GM19452 (cell line): Measurements from ENCODE around the gene WFS1.

Source experiments
- ATAC-seq: cut with Tn5 transposase; IDR thresholded peaks from one replicate; pipeline ENCODE4 v1.9.1; 2021; ENCODE audit not compliant: unreplicated experiment

Gene WFS1, protein sequence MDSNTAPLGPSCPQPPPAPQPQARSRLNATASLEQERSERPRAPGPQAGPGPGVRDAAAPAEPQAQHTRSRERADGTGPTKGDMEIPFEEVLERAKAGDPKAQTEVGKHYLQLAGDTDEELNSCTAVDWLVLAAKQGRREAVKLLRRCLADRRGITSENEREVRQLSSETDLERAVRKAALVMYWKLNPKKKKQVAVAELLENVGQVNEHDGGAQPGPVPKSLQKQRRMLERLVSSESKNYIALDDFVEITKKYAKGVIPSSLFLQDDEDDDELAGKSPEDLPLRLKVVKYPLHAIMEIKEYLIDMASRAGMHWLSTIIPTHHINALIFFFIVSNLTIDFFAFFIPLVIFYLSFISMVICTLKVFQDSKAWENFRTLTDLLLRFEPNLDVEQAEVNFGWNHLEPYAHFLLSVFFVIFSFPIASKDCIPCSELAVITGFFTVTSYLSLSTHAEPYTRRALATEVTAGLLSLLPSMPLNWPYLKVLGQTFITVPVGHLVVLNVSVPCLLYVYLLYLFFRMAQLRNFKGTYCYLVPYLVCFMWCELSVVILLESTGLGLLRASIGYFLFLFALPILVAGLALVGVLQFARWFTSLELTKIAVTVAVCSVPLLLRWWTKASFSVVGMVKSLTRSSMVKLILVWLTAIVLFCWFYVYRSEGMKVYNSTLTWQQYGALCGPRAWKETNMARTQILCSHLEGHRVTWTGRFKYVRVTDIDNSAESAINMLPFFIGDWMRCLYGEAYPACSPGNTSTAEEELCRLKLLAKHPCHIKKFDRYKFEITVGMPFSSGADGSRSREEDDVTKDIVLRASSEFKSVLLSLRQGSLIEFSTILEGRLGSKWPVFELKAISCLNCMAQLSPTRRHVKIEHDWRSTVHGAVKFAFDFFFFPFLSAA

GRCh38 chr4:6269616-6270511, at the start of gene WFS1:
Gene WFS1 (plus strand): TSS chr4:6269850. CDS start chr4:6277456, 7,606 bp downstream.
- ATAC-seq: peak; percentile 100

DNA sequence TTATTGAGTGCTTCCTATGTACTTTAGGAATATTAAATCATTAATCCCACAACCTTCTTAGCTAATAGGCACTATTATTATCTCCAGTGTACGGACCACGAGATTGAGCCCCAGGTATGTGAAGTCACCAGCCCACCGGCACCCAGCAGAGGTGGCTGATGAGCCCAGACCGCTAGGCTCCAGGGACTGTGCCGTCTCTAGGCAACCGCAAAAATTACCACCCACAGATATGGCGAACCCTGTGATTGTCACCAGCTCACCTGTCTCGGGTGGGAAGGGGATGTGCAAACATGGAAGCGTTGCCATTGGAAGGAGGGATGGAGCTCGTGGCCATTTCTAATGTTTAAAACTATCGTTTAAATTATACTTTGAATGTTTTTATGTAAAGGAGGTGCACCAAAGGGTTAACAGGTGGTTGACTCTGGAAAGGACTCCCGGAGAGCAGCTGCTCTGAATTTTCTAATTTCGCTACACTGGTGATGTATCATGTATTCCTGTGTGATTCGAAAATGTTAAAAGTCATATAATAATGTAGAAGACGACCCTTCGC, 48.3 kb upstream of the WFS1 start:
- no peak for ATAC-seq

- ATAC-seq: no peak
Measured at GRCh38 chr4:6221851-6222760, 47.5 kb upstream of the WFS1 start.

DNA sequence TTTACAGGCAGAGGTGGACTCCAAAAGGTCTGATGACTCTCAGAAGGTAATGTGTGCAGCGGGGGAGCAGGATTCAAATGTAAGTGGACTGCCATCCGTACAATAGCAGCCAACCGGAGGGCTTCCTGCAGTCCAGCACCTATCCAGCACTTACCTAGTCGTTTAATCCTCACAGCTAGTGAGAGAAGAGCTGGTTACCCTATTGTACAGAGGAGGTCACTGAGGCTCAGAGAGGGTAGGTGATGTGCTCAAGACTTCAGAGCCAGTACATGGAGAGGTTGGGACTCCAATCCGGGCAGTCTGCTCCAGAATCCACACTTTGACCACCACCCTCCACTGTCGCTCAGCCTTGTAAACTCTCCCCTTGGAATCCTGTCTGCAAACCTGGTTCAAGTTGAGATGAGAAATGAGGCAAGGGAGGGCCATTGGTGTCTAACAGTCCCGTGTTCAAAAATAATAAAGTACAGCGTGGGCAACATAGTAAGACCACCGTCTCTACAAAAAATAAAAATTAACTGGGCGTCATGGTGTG, 46.8 kb upstream of the WFS1 start:
- ATAC-seq: no peak

DNA sequence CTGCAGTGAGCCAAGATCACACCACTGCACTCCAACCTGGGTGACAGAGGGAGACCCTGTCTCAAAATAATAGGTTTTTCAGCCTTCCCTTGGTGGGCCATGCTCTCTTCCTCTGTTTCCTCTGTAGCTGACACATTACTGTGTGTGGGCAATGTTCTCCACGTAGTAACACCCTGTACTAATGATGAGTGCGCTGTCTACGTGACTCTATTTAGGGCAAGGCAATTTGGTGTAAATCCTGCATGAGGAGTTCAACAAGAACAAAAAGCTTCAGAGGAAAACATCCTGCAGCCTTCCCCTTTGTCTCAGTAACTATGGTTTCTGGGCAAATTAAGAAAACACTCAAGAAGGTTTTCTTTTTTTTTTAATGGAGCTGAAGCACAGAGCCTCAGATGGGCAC, 44.9 kb upstream of the WFS1 start:
- no peak for ATAC-seq

DNA sequence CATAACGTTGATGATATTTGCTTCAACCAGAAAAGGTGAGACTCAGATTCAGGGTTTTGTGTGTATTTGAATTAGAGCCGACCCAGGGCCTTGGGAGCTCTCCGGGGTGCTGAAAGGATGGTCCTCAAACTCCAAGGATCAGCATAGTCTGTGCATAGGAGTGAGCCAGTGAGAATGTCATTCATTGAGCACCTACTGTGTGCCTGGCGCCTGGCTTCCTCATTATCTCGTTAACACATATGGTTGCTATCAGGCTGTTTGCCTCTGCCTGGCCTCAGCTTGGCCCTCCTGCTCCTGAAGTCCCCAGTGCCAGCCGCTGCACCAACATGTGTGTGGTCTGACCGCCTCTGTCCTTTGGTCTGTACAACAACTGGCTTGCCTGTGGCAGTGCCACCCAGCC, 44.2 kb upstream of the WFS1 start:
- ATAC-seq: no peak

DNA sequence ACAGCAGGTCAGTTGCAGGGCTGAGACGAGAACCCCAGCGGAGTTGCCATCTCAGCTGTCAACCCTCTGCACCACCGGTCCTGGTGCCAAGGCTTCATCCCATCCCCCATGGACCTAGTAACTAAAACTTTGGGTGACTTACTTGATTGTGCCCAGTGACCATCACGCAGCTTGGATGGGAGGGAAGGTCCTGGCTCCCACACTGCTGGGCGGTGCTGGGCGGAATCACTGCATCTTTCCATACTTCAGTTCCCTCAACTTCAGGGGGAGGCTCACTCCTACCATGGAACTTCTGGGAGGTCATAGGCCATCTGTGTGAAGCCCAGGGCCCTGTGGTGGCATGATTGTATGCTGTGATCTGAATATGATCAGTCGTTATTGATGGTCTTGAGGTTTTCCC, 43.1 kb upstream of the WFS1 start:
- no peak for ATAC-seq

- no peak for ATAC-seq
Measured at GRCh38 chr4:6227412-6228157, 42.1 kb upstream of the WFS1 start.

DNA sequence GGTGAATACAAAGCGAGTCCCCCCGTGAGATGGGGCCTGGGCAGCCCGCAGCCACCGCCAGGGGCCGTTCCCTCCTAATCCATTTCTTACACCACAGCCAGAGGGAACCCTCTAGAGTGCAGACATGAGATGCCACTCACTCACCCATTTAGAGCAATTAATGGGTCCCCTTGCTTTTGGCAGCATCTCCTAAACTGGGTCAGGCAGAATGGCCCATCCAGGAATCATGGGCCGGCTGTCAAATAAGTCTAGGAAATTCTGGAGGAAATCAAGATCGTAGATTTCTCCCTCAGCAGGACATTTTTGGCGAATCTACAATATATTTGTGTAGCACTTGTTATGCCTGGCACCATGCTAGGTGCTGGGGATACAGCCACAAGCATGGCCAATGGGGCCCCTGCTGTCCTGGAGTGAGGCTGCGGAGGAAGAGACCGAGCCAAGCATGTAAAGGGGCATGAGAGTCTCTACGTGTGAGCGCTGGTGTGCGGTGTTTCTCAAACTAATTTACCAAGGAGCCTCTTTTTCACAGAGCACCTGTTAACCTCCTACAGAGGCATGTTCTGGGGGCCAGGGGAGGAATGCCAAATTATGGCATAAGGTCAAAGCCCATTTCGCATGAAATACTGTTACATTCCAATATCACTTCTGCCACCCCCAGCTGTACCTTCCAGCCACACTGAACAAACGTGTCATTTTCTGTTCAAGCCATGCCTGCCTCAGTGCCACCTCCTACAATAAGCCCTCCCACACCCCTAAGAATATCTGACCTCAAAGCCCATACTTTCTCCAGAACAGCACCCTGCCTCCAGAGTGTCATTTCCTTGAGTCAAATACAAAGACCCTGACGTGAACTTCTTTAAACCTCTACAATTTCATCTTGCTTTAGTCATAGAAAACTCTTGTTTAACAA, 41.2 kb upstream of the WFS1 start:
- ATAC-seq: no peak

- ATAC-seq: no peak
Measured at GRCh38 chr4:6229095-6229494, 40.6 kb upstream of the WFS1 start.

GRCh38 chr4:6229671-6230501, 39.8 kb upstream of the WFS1 start:
- ATAC-seq: no peak

DNA sequence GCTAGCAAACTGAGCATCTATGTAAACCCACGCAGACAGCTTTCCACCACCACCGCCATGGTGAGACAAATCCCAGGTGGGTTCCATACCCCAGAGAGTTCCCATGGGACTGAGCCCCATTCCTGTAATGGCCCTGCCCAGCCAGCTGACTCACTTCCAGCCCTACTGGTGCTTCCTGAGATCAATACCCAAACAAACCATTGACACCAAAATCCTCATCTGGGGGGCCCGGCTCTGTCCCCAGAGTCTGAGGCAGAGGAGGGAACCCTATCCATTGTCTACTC, 39.2 kb upstream of the WFS1 start:
- ATAC-seq: no peak

GRCh38 chr4:6230827-6231662, 38.6 kb upstream of the WFS1 start:
- no peak for ATAC-seq

- no peak for ATAC-seq
Measured at GRCh38 chr4:6231663-6232165, 37.9 kb upstream of the WFS1 start.

DNA sequence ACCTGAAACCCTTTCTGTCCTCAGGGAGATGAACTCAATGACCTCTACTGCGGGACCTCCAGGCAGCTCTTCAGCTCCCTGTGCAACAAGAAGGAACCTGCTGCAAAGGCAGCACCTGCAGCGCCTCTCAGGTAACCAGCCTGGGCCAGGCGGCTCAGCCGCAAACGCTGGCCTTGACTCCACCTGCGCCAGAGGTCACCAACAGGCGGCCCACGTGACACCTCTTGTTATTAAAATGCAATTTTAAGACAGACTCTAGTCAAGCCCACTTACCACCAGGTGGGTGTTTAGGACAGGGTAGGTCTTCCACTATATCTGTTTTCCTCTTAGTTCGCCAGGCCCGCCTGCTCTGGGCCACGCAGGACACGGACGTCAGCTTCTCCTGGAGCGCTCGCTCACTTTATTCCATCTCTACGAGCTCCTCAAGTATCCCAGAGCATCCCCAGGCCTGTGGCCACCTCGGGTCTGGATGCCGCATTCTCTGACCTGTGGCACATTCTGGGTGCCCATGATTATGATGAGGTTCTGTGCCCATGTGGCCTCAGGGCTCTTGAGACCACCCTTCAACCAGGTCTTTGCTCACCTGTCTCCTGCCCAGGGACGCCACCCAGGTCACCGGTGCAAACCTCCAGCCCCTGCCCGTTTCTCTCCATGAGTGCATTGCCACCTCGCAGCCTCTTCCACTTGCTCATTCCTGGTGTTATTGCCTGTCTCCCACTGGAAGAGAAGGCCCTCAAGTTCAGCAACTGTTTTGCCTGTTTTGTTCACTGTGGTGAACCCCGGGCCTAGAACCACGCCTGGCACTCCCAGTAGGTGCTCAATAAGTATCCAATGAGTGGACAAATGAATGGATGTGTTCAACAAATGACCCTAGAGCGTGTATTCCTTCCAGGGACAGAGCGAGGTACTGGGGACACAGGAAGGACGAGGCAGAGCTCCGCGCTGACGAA, 36.5 kb upstream of the WFS1 start:
- ATAC-seq: no peak
